Transverse colon (tissue), 3 donors: ENCODE measurements around the gene SEC16A.

Experiments
- POLR2A ChIP-seq: fragments of 450-650 bp; IDR thresholded peaks from one replicate; pipeline ENCODE4 v1.6.1; 2016; ENCODE audit warnings: antibody characterized with exemption, mild to moderate bottlenecking, moderate library complexity
- TF ChIP-seq, protein P1 (sequence below), 5 experiments: fragments of 200-600 bp in 3 of 5; fragments of 450-650 bp in 2 of 5; sonication (generic) in 3 of 5; IDR thresholded peaks; 1 replicate in 2 of 5; 2 replicates in 3 of 5; pipeline ENCODE4 v1.5.1; 2016 to 2017; ENCODE audit warnings: antibody characterized with exemption in 5 of 5, inconsistent platforms in 3 of 5, mild to moderate bottlenecking in 2 of 5, moderate library complexity in 1 of 5

DNA sequence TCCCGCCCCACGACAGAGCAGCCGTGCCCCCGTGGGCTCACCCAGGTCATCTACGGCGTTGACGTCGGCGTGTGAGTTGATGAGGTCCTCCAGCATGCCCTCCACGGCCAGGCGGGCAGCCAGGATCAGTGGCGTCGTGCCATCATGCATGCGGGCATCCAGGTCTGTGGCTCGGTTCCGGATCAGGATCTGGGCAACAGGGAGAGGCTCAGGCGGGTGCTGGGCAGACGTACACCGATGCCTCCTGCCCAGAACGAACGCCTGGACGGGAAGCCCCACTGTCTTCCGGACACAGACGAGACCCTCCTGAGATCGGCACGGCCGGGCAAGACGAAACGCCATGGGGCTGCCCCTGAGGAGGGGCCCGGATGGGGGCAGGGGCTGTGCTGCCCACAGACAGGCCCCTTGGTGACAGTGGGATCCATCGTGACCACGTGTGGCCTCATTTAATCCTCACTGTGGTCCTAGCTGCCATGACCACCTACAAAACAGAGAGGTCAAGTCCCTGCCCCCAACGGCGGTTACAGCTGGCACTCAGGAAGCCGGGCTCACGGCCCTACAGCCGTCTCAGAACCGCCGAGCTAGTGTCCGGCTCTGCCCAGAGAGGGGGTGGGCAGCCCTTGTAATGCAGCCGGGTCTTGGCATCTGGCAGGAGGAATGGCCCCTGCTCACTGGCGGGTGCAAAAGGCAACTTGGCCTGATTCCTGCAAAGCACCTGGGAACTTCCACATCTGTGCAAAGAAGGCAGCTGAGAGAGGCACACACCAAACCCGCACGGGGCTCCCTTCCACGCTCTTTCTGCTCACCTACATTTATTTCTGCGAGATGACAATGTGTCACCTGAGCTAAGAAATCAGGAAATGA, 16.5 kb upstream of the SEC16A start:
- TF ChIP-seq, protein P1, sequence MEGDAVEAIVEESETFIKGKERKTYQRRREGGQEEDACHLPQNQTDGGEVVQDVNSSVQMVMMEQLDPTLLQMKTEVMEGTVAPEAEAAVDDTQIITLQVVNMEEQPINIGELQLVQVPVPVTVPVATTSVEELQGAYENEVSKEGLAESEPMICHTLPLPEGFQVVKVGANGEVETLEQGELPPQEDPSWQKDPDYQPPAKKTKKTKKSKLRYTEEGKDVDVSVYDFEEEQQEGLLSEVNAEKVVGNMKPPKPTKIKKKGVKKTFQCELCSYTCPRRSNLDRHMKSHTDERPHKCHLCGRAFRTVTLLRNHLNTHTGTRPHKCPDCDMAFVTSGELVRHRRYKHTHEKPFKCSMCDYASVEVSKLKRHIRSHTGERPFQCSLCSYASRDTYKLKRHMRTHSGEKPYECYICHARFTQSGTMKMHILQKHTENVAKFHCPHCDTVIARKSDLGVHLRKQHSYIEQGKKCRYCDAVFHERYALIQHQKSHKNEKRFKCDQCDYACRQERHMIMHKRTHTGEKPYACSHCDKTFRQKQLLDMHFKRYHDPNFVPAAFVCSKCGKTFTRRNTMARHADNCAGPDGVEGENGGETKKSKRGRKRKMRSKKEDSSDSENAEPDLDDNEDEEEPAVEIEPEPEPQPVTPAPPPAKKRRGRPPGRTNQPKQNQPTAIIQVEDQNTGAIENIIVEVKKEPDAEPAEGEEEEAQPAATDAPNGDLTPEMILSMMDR (IDR thresholded peaks at IDR 0.05) = no peak
- no peak for TF ChIP-seq POLR2A
